GM18507 (cell line): Measurements from ENCODE around the gene KIF13A.
"Not testable (repeated sequence)": the region's sequence is repeated elsewhere in the genome, so short reads cannot be mapped to it uniquely, and the experiment has no call there.

ENCODE experiments used
- DNase-seq: peaks from one replicate; pipeline ENCODE4 v3.0.0; 2011; ENCODE audit warnings: low read depth; ENCODE audit not compliant: insufficient read length; ENCODE audit errors: extremely low spot score
- FAIRE-seq: peaks from 2 replicates; lab custom pipeline; 2011; peaks lifted over from hg19 to GRCh38; lab: Jason Lieb, UNC

The KIF13A gene

GRCh38 chr6:17863901-17864754 lies 123.3 kb downstream of the KIF13A start:
- FAIRE-seq (no peak), DNase-seq (no peak)

- DNase-seq (no peak), FAIRE-seq (no peak)
Observed at GRCh38 chr6:17861361-17861760, 126.1 kb downstream of the KIF13A start.

- DNase-seq (no peak), FAIRE-seq (no peak)
Observed at GRCh38 chr6:17859846-17860245, 127.6 kb downstream of the KIF13A start.

- FAIRE-seq (no peak), DNase-seq (no peak)
Observed at GRCh38 chr6:17858584-17858983, 128.9 kb downstream of the KIF13A start.

GRCh38 chr6:17857188-17857587 lies 130.2 kb downstream of the KIF13A start:
- not testable (repeated sequence) for FAIRE-seq, DNase-seq

GRCh38 chr6:17856306-17856705 lies 131.1 kb downstream of the KIF13A start:
- no peak for FAIRE-seq

GRCh38 chr6:17855381-17855780 lies 132.1 kb downstream of the KIF13A start:
- DNase-seq (no peak), FAIRE-seq (no peak)

More at GRCh38 chr6:17856306-17856705, 131.1 kb downstream of the KIF13A start:
- no peak for DNase-seq

GRCh38 chr6:17853533-17853932 lies 133.9 kb downstream of the KIF13A start:
- FAIRE-seq = no peak
- DNase-seq = no peak

- DNase-seq = no peak
- no peak for FAIRE-seq
Observed at GRCh38 chr6:17851720-17852161, 135.7 kb downstream of the KIF13A start.

- no peak for FAIRE-seq
- no peak for DNase-seq
Observed at GRCh38 chr6:17851001-17851719, 136.3 kb downstream of the KIF13A start.

GRCh38 chr6:17850281-17850680 lies 137.2 kb downstream of the KIF13A start:
- FAIRE-seq = no peak

GRCh38 chr6:17847203-17847760 lies 140.2 kb downstream of the KIF13A start:
- no peak for FAIRE-seq
- no peak for DNase-seq

More at GRCh38 chr6:17850281-17850680, 137.2 kb downstream of the KIF13A start:
- no peak for DNase-seq

- FAIRE-seq = no peak
- no peak for DNase-seq
Observed at GRCh38 chr6:17846762-17847161, 140.7 kb downstream of the KIF13A start.

GRCh38 chr6:17845598-17845997 lies 141.8 kb downstream of the KIF13A start:
- FAIRE-seq (no peak), DNase-seq (no peak)

GRCh38 chr6:17844967-17845366 lies 142.5 kb downstream of the KIF13A start:
- FAIRE-seq = not testable (repeated sequence)

GRCh38 chr6:17842934-17843821 lies 144.3 kb downstream of the KIF13A start:
- FAIRE-seq = no peak
- DNase-seq = no peak

More at GRCh38 chr6:17844967-17845366, 142.5 kb downstream of the KIF13A start:
- DNase-seq = not testable (repeated sequence)

- FAIRE-seq (no peak), DNase-seq (no peak)
Observed at GRCh38 chr6:17842014-17842776, 145.2 kb downstream of the KIF13A start.

GRCh38 chr6:17839513-17840223 lies 147.8 kb downstream of the KIF13A start:
- no peak for DNase-seq
- FAIRE-seq = no peak
